ENCODE measurements around the gene PCDHA3.
"Not testable (repeated sequence)": the region's sequence is repeated elsewhere in the genome, so short reads cannot be mapped to it uniquely, and the experiment has no call there.

PCDHA3 gene

DNA sequence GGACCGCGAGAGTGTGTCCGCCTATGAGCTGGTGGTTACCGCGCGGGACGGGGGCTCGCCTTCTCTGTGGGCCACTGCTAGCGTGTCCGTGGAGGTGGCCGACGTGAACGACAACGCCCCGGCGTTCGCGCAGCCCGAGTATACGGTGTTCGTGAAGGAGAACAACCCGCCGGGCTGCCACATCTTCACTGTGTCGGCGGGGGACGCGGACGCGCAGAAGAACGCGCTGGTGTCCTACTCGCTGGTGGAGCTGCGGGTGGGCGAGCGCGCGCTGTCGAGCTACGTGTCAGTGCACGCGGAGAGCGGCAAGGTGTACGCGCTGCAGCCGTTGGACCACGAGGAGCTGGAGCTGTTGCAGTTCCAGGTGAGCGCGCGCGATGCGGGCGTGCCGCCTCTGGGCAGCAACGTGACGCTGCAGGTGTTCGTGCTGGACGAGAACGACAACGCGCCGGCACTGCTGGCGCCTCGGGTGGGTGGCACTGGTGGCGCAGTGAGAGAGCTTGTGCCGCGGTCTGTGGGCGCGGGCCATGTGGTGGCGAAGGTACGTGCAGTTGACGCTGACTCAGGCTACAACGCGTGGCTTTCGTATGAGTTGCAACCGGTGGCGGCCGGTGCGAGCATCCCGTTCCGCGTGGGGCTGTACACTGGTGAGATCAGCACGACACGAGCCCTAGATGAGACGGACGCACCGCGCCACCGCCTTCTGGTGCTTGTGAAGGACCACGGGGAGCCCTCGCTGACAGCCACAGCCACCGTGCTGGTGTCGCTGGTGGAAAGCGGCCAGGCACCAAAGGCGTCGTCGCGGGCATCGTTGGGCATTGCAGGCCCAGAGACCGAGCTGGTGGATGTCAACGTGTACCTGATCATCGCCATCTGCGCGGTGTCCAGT lies 35.0 kb downstream of the PCDHA3 start:
- H3K36me3 ChIP-seq (ENCODE audit: insufficient read depth, low read length): no peaks in the 10 kb centered on the region
- no peak overlapping the region for H3K9ac ChIP-seq (ENCODE audit: low read depth, low read length)
- no peak overlapping the region for H3K4me2 ChIP-seq (ENCODE audit: insufficient read depth, low read length)
- ATAC-seq (ENCODE audit: insufficient read depth, low read depth): no peak
- no peaks in the 10 kb centered on the region for H3K9me3 ChIP-seq (ENCODE audit: insufficient read depth, low read length, severe bottlenecking)
- TF ChIP-seq, protein P1, sequence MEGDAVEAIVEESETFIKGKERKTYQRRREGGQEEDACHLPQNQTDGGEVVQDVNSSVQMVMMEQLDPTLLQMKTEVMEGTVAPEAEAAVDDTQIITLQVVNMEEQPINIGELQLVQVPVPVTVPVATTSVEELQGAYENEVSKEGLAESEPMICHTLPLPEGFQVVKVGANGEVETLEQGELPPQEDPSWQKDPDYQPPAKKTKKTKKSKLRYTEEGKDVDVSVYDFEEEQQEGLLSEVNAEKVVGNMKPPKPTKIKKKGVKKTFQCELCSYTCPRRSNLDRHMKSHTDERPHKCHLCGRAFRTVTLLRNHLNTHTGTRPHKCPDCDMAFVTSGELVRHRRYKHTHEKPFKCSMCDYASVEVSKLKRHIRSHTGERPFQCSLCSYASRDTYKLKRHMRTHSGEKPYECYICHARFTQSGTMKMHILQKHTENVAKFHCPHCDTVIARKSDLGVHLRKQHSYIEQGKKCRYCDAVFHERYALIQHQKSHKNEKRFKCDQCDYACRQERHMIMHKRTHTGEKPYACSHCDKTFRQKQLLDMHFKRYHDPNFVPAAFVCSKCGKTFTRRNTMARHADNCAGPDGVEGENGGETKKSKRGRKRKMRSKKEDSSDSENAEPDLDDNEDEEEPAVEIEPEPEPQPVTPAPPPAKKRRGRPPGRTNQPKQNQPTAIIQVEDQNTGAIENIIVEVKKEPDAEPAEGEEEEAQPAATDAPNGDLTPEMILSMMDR (IDR thresholded peaks at IDR 0.05; ENCODE audit: borderline replicate concordance, extremely low read depth, low read length, poor library complexity, severe bottlenecking): no peak
- no peak for TF ChIP-seq EZH2 (IDR thresholded peaks at IDR 0.05; ENCODE audit: borderline replicate concordance, low read depth, low read length, severe bottlenecking)
- no peaks in the 10 kb centered on the region for H3K27me3 ChIP-seq (ENCODE audit: insufficient read depth, low read length, poor library complexity)
- no peaks in the 10 kb centered on the region for H3K4me1 ChIP-seq (ENCODE audit: insufficient read depth, low read length)
- no peak overlapping the region for H3K27ac ChIP-seq (ENCODE audit: low read length)
- no peaks in the 10 kb centered on the region for H3K79me2 ChIP-seq (ENCODE audit: insufficient read depth, low read length)
- no peaks in the 10 kb centered on the region for H4K20me1 ChIP-seq (ENCODE audit: insufficient read depth, low read length)
- no peak overlapping the region for H2AFZ ChIP-seq (ENCODE audit: low read depth, low read length)
- H3K4me3 ChIP-seq (ENCODE audit: low read depth in 1 of 2, low read length in 2 of 2): no peak overlapping the region
- DNase-seq: no peak

DNA sequence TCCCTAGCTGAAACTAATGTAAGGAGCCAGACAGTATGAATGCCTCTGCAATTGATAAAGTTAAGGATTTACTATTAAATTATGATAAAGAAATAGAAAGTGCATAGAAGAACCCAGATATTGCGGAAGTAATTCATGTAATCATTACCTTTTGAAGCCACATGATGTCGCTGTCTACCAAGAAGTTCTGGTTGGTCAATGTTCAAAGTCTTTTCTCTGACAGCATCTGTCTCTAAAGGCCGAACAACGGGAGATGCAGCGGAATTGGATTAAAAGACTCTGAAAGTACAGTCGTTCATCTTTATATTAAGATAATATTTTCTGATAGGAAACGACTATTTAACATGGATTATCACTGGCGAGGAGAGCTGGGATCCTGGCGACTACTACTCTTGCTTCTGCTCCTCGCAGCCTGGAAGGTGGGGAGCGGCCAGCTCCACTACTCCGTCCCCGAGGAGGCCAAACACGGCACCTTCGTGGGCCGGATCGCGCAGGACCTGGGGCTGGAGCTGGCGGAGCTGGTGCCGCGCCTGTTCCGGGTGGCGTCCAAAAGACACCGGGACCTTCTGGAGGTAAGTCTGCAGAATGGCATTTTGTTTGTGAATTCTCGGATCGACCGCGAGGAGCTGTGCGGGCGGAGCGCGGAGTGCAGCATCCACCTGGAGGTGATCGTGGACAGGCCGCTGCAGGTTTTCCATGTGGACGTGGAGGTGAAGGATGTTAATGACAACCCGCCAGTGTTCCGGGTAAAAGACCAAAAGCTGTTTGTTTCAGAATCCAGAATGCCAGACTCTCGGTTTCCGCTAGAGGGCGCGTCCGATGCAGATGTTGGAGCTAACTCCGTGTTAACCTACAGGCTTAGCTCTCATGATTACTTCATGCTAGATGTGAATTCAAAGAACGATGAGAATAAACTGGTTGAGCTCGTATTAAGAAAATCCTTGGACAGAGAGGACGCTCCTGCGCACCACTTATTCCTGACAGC lies 40.4 kb downstream of the PCDHA3 start, which contains the start of gene PCDHA8:
TSS of gene PCDHA8 (plus strand) at position 210 of the 985 bp plus-strand sequence. CDS start at position 345, 135 bp downstream.
- Histone ChIP-seq H3K4me1 (ENCODE audit: insufficient read depth, low read length) (no peaks in the 10 kb centered on the region), H3K36me3 (ENCODE audit: insufficient read depth, low read length) (no peaks in the 10 kb centered on the region), H3K27ac (ENCODE audit: low read length) (no peak within 1 kb of the TSS), H3K27me3 (ENCODE audit: insufficient read depth, low read length, poor library complexity) (no peaks in the 10 kb centered on the region), H3K79me2 (ENCODE audit: insufficient read depth, low read length) (no peaks in the 10 kb centered on the region), H3K4me2 (ENCODE audit: insufficient read depth, low read length) (no peak within 1 kb of the TSS), H3K4me3 (ENCODE audit: low read depth in 1 of 2, low read length in 2 of 2) (no peak within 1 kb of the TSS), H3K9me3 (ENCODE audit: insufficient read depth, low read length, severe bottlenecking) (no peaks in the 10 kb centered on the region), H2AFZ (ENCODE audit: low read depth, low read length) (no peak within 1 kb of the TSS), H4K20me1 (ENCODE audit: insufficient read depth, low read length) (no peaks in the 10 kb centered on the region), H3K9ac (ENCODE audit: low read depth, low read length) (no peak within 1 kb of the TSS)
- ATAC-seq (ENCODE audit: insufficient read depth, low read depth) (no peak), DNase-seq (no peak)
- TF ChIP-seq, protein P1 (IDR thresholded peaks at IDR 0.05; ENCODE audit: borderline replicate concordance, extremely low read depth, low read length, poor library complexity, severe bottlenecking): peak; percentile 58
- no peak for TF ChIP-seq EZH2 (IDR thresholded peaks at IDR 0.05; ENCODE audit: borderline replicate concordance, low read depth, low read length, severe bottlenecking)

DNA sequence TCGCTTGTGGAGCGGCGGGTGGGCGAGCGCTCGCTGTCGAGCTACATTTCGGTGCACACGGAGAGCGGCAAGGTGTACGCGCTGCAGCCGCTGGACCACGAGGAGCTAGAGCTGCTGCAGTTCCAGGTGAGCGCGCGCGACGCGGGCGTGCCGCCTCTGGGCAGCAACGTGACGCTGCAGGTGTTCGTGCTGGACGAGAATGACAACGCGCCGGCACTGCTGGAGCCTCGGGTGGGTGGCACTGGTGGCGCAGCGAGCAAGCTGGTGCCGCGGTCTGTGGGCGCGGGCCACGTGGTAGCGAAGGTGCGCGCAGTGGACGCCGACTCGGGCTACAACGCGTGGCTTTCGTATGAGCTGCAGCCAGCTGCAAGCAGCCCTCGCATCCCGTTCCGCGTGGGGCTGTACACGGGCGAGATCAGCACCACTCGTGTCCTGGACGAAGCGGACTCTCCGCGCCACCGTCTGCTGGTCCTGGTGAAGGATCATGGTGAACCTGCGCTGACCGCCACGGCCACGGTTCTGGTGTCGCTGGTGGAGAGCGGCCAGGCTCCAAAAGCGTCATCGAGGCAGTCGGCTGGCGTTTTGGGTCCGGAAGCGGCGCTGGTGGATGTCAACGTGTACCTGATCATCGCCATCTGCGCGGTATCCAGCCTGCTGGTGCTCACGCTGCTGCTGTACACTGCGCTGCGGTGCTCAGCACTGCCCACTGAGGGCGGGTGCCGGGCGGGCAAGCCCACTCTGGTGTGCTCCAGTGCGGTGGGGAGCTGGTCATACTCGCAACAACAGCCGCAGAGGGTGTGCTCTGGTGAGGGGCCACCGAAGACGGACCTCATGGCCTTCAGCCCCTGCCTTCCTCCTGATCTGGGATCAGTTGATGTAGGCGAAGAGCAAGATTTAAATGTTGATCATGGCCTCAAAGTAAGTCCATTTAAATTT lies 42.2 kb downstream of the PCDHA3 start:
- DNase-seq (no peak), ATAC-seq (ENCODE audit: insufficient read depth, low read depth) (no peak)
- Histone ChIP-seq H3K27ac (ENCODE audit: low read length) (no peak overlapping the region), H3K4me3 (ENCODE audit: low read depth in 1 of 2, low read length in 2 of 2) (no peak overlapping the region), H3K36me3 (ENCODE audit: insufficient read depth, low read length) (no peaks in the 10 kb centered on the region), H3K27me3 (ENCODE audit: insufficient read depth, low read length, poor library complexity) (no peaks in the 10 kb centered on the region), H3K4me1 (ENCODE audit: insufficient read depth, low read length) (no peaks in the 10 kb centered on the region), H4K20me1 (ENCODE audit: insufficient read depth, low read length) (no peaks in the 10 kb centered on the region), H3K9me3 (ENCODE audit: insufficient read depth, low read length, severe bottlenecking) (no peaks in the 10 kb centered on the region), H3K9ac (ENCODE audit: low read depth, low read length) (no peak overlapping the region), H3K79me2 (ENCODE audit: insufficient read depth, low read length) (no peaks in the 10 kb centered on the region), H2AFZ (ENCODE audit: low read depth, low read length) (no peak overlapping the region), H3K4me2 (ENCODE audit: insufficient read depth, low read length) (no peak overlapping the region)
- TF ChIP-seq EZH2 (IDR thresholded peaks at IDR 0.05; ENCODE audit: borderline replicate concordance, low read depth, low read length, severe bottlenecking): no peak
- TF ChIP-seq, protein P1 (IDR thresholded peaks at IDR 0.05; ENCODE audit: borderline replicate concordance, extremely low read depth, low read length, poor library complexity, severe bottlenecking): no peak

DNA sequence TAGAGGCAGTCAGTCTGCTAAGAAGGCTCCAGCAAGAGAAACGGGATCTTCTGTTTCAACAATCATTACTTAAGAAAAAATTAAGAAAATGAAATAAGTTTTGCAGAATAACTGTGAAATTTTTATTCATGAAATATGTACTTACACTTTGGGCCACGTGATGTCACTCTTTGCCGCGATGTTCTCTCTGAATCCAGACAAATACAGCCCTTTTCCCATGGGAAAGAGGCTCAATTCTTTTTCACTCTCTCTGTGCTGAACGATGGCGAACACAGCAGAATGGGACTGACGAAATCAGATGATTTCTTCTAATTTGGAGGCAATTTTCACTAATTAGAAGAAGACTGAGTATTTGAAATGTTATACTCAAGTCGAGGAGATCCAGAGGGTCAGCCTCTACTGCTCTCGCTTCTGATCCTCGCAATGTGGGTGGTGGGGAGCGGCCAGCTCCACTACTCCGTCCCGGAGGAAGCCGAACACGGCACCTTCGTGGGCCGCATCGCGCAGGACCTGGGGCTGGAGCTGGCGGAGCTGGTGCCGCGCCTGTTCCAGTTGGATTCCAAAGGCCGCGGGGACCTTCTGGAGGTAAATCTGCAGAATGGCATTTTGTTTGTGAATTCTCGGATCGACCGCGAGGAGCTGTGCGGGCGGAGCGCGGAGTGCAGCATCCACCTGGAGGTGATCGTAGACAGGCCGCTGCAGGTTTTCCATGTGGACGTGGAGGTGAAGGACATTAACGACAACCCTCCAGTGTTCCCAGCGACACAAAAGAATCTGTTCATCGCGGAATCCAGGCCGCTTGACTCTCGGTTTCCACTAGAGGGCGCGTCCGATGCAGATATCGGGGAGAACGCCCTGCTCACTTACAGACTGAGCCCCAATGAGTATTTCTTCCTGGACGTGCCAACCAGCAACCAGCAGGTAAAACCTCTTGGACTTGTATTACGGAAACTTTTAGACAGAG lies 47.6 kb downstream of the PCDHA3 start, which contains the start of gene PCDHA9:
TSS of gene PCDHA9 (plus strand) at position 244 of the 964 bp plus-strand sequence. CDS start at position 358, 114 bp downstream.
- not testable (repeated sequence) for H2AFZ ChIP-seq (ENCODE audit: low read depth, low read length); H3K27ac ChIP-seq (ENCODE audit: low read length); DNase-seq; H4K20me1 ChIP-seq (ENCODE audit: insufficient read depth, low read length); H3K4me3 ChIP-seq (ENCODE audit: low read depth in 1 of 2, low read length in 2 of 2); H3K79me2 ChIP-seq (ENCODE audit: insufficient read depth, low read length); ATAC-seq (ENCODE audit: insufficient read depth, low read depth); H3K9me3 ChIP-seq (ENCODE audit: insufficient read depth, low read length, severe bottlenecking); H3K4me1 ChIP-seq (ENCODE audit: insufficient read depth, low read length); H3K4me2 ChIP-seq (ENCODE audit: insufficient read depth, low read length); H3K27me3 ChIP-seq (ENCODE audit: insufficient read depth, low read length, poor library complexity); H3K36me3 ChIP-seq (ENCODE audit: insufficient read depth, low read length); H3K9ac ChIP-seq (ENCODE audit: low read depth, low read length)

All from DND-41 (cell line).